ENCODE results near the gene CCDC184. TPM values are rescaled to one million over a fixed set of nuclear protein-coding genes. Genes with fewer than 3 reads are reported as not detected.

The CCDC184 gene
- total and polyA plus RNA-seq, 11 donors: 0.25 to 1.5 (median 0.65) TPM

GRCh38 chr12:48199774-48200221 lies 16.4 kb downstream of the CCDC184 start:
- Histone ChIP-seq H3K27ac (peak overlapping the region in 11 of 12 donors; percentile 89 to 100 (median 99)), H3K4me3 (peak overlapping the region in 4 of 12 donors; percentile 70 to 92 (median 80)), H3K4me1 (peaks cover 0 to 35% (median 16%) of the 10 kb centered on the region in 12 donors), H3K9me3 (peaks cover 0 to 16% (median 0%) of the 10 kb centered on the region in 12 donors), H3K36me3 (peaks cover 0 to 5% (median 0%) of the 10 kb centered on the region in 9 donors), H3K27me3 (no peaks in the 10 kb centered on the region)
- intact Hi-C loops (cut with DNase I): loop anchor here in 8 of 10 donors (2.0 to 10.0 kb wide), 8 partner anchors 42 to 415 kb away; partner anchors contain the start of genes ZNF641 (in 5 of the 8) and ASB8 (in 1 of the 8)
- ATAC-seq (no peak), DNase-seq (no peak)
- 41 to 59% (median 48%) methylated on average over 3 of the region's 3 CpGs for WGBS, 4 donors
- no peak for TF ChIP-seq POLR2A (IDR thresholded peaks at IDR 0.05)
- TF ChIP-seq CTCF (IDR thresholded peaks at IDR 0.05): no peak

GRCh38 chr12:48201091-48201490 lies 17.6 kb downstream of the CCDC184 start:
- Histone ChIP-seq H3K27ac (peak overlapping the region in 2 of 12 donors; percentile 99 to 100), H3K9me3 (peaks cover 0 to 29% (median 0%) of the 10 kb centered on the region in 12 donors), H3K4me1 (peaks cover 0 to 35% (median 16%) of the 10 kb centered on the region in 12 donors), H3K4me3 (no peak overlapping the region), H3K27me3 (no peaks in the 10 kb centered on the region), H3K36me3 (peaks cover 0 to 18% (median 0%) of the 10 kb centered on the region in 9 donors)
- no peak for ATAC-seq
- 84 to 92% (median 89%) methylated on average over 3 of the region's 3 CpGs for WGBS, 4 donors
- DNase-seq: no peak
- intact Hi-C loops (cut with DNase I): loop anchor here in 4 of 10 donors (5.0 to 10.0 kb wide), 3 partner anchors 94 to 154 kb away; partner anchors contain the start of gene ZNF641 (in 1 of the 4)
- TF ChIP-seq POLR2A (IDR thresholded peaks at IDR 0.05) (no peak), CTCF (IDR thresholded peaks at IDR 0.05) (no peak)

- no peaks in the 10 kb centered on the region for H3K27me3 ChIP-seq
- no peak overlapping the region for H3K27ac ChIP-seq
- no peak for ATAC-seq
- no peak overlapping the region for H3K4me3 ChIP-seq
- intact Hi-C loops (cut with DNase I): loop anchor here in 4 of 10 donors (5.0 to 10.0 kb wide), 3 partner anchors 93 to 153 kb away; partner anchors contain the start of gene ZNF641 (in 1 of the 4)
- H3K36me3 ChIP-seq: peaks cover 0 to 18% (median 0%) of the 10 kb centered on the region in 9 donors
- TF ChIP-seq POLR2A (IDR thresholded peaks at IDR 0.05): no peak
- TF ChIP-seq CTCF (IDR thresholded peaks at IDR 0.05): no peak
- no peak for DNase-seq
- H3K4me1 ChIP-seq: peaks cover 0 to 35% (median 16%) of the 10 kb centered on the region in 12 donors
- 92 to 98% (median 93%) methylated on average over 3 of the region's 3 CpGs for WGBS, 4 donors
- H3K9me3 ChIP-seq: peaks cover 0 to 33% (median 2%) of the 10 kb centered on the region in 12 donors
These were observed 18.1 kb downstream of the CCDC184 start for GRCh38 chr12:48201516-48201915.

- intact Hi-C loops (cut with DNase I): loop anchor here in 4 of 10 donors (5.0 to 10.0 kb wide), 3 partner anchors 92 to 152 kb away; partner anchors contain the start of gene ZNF641 (in 1 of the 4)
- Histone ChIP-seq H3K27me3 (no peaks in the 10 kb centered on the region), H3K27ac (no peak overlapping the region), H3K36me3 (peaks cover 0 to 18% (median 0%) of the 10 kb centered on the region in 9 donors), H3K9me3 (peaks cover 0 to 46% (median 7%) of the 10 kb centered on the region in 12 donors), H3K4me1 (peaks cover 0 to 26% (median 11%) of the 10 kb centered on the region in 12 donors), H3K4me3 (no peak overlapping the region)
- ATAC-seq (no peak), DNase-seq (no peak)
- TF ChIP-seq POLR2A (IDR thresholded peaks at IDR 0.05) (no peak), CTCF (IDR thresholded peaks at IDR 0.05) (no peak)
- WGBS, 4 donors: 84 to 91% (median 90%) methylated on average over 8 of the region's 8 CpGs
These were observed 19.3 kb downstream of the CCDC184 start for GRCh38 chr12:48202766-48203165.
